Heart left ventricle (tissue), 16 donors: ENCODE measurements around the gene SRPX2. TPM values are rescaled to one million over a fixed set of nuclear protein-coding genes. Genes with fewer than 3 reads are reported as not detected.
A peak's percentile ranks its signal among the peaks of the same experiment; 100 is the strongest.

ENCODE experiments used
- ATAC-seq, 4 donors: fragments of 200-7000 bp; cut with Tn5 transposase; one replicate each; pipeline ENCODE4 v1.9.1; 2020 to 2022; ENCODE audit warnings: moderate library complexity in 4 of 4, mild to moderate bottlenecking in 3 of 4, moderate number of reproducible peaks in 1 of 4
- DNase-seq, 5 donors: peaks; one replicate each; pipeline ENCODE4 v3.0.0-alpha.2; 2020
- H3K27ac ChIP-seq, 12 donors: fragments of 200-600 bp; sonication (generic) in 4 of 12; one replicate each; pipeline versions ENCODE4 v1.5.0 to v1.8.0; 2016 to 2022; ENCODE audit warnings: mild to moderate bottlenecking in 2 of 12
- H3K27me3 ChIP-seq, 9 donors: fragments of 200-600 bp; sonication (generic) in 2 of 9; one replicate each; pipeline versions ENCODE4 v1.5.1 to v1.8.0; 2016 to 2022; ENCODE audit warnings: mild to moderate bottlenecking in 3 of 9
- H3K36me3 ChIP-seq, 9 donors: fragments of 200-600 bp; sonication (generic) in 2 of 9; one replicate each; pipeline versions ENCODE4 v1.5.0 to v1.8.0; 2018 to 2022; ENCODE audit warnings: mild to moderate bottlenecking in 2 of 9
- H3K4me1 ChIP-seq, 12 donors: fragments of 200-600 bp; sonication (generic) in 4 of 12; one replicate each; pipeline versions ENCODE4 v1.5.0 to v1.8.0; 2016 to 2022; ENCODE audit warnings: mild to moderate bottlenecking in 3 of 12
- H3K4me3 ChIP-seq, 12 donors: fragments of 200-600 bp; sonication (generic) in 4 of 12; one replicate each; pipeline versions ENCODE4 v1.5.0 to v1.8.0; 2017 to 2022; ENCODE audit warnings: mild to moderate bottlenecking in 9 of 12, moderate library complexity in 4 of 12
- H3K9me3 ChIP-seq, 12 donors: fragments of 200-600 bp; sonication (generic) in 4 of 12; one replicate each; pipeline versions ENCODE4 v1.5.0 to v1.8.0; 2016 to 2022; ENCODE audit warnings: mild to moderate bottlenecking in 1 of 12
- POLR2A ChIP-seq, 2 donors: fragments of 450-650 bp; IDR thresholded peaks; one replicate each; pipeline ENCODE4 v1.6.1; 2017; ENCODE audit warnings: antibody characterized with exemption in 2 of 2, mild to moderate bottlenecking in 2 of 2, moderate library complexity in 2 of 2
- WGBS, 4 donors: extraction: QIAGEN DNeasy Blood & Tissue Kit in 2 of 4; methylation state at CpG; one replicate each; pipeline versions ENCODE4 v1.1.5 to v1.1.7; 2013 to 2018; 5-methylcytosine and 5-hydroxymethylcytosine counted together
- intact Hi-C, 10 donors: fragments of 100-400 bp; cut with DNase I; formaldehyde crosslinking; loops; one replicate each; pipeline versions ENCODE4 v1.11.1 to v1.14.2; 2022
- polyA plus RNA-seq, 2 donors: library from polyadenylated mRNA; stranded (reverse); fragments of 200-250 nt; gene quantifications; one replicate each; pipeline ENCODE4 v1.2.3, GENCODE V29; 2013
- total RNA-seq, 9 donors: library from RNA; depleted of rRNA in 2 of 9; stranded (reverse); fragments of >200 nt in 2 of 9; fragmentation: NEBNext Ultra II Directional in 3 of 9; extraction: Animal tissue kit (Norgen Biotek cat#: 25700) in 3 of 9; gene quantifications; one replicate each; pipeline versions ENCODE4 v1.1.0 to v1.2.4, GENCODE V29; 2016 to 2023
- TF ChIP-seq, protein P1 (sequence below), 12 donors: fragments of 200-600 bp; sonication (generic) in 4 of 12; IDR thresholded peaks; one replicate each; pipeline versions ENCODE4 v1.5.0 to v1.8.0; 2018 to 2022; ENCODE audit warnings: antibody characterized with exemption in 12 of 12, mild to moderate bottlenecking in 5 of 12
- donor health status: ischemic (EF 13 %, LVEDD 7.1; RV severe dilation, severe dysfunction).
- donor health status: healthy with polysubstance abuse.
- donor health status: DM: no; HTN: yes; CAD: no.
- donor health status: DM: no; HTN: no; CAD: no.
- donor health status: ischemic (EF 25% LVEDD 6.9; RV normal size, moderate dysfunction).
- donor health status: ischemic (EF 25% LVEDD 5.7; RV mildly dilated, moderate dysfunction).
- donor health status: healthy.
- donor health status: DM: yes; HTN: yes; CAD: no.
- donor health status: ischemic (EF 35%, LVEDD 5.7; RV mildly dilated, moderate dysfunction).
- donor health status: nonischemic (EF 11% LVEDD 7.7; RV severe dilation, severe dysfunction).
- donor health status: DM: yes; HTN: yes; CAD: no.
- donor health status: PGD.
- donor health status: ischemic (EF 29% LVEDD 5.4; RV normal size, mild dysfunction).
- donor health status: nonischemic (EF 23%, LVEDD 6.1; RV moderate dilation, normal function).

SRPX2 gene
- total and polyA plus RNA-seq, 11 donors: 3.4 to 39.1 (median 10.5) TPM

DNA sequence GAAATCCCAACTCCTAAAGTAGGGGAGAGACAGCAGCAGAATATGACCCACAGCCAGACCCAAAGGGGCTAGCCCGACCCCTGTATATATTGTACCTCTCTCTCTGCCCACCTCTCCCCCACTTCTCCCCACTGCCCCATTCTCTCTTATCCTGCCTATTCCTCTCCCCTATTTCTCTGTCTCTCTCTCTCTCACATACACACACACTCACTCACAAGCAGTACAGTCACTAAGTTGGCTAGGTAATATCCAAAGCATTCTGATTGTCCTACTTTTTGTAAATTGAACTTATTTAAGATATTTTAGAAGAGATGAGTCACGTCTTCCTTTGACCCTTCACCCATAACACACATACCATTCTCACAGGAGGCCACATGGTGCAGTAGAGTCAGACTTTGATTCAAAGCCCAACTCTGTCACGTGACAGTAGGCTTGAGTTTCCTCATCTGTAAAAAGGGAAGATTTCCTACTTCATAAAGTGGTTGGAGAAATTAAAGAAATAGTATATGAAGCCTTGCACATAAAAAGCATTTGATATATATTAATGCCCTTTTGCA is 29.5 kb downstream of the SRPX2 start:
- intact Hi-C loops: loop anchor here in 2 of 10 donors (10.0 kb wide), 2 partner anchors 531 to 611 kb away; no protein-coding TSS in a partner anchor
- no peaks in the 10 kb centered on the region for H3K9me3 ChIP-seq
- no peak overlapping the region for H3K27ac ChIP-seq
- no peak overlapping the region for H3K4me3 ChIP-seq
- H3K36me3 ChIP-seq: no peaks in the 10 kb centered on the region
- DNase-seq (no peak), ATAC-seq (peak in 1 of 4 donors; percentile 22)
- TF ChIP-seq, protein P1, sequence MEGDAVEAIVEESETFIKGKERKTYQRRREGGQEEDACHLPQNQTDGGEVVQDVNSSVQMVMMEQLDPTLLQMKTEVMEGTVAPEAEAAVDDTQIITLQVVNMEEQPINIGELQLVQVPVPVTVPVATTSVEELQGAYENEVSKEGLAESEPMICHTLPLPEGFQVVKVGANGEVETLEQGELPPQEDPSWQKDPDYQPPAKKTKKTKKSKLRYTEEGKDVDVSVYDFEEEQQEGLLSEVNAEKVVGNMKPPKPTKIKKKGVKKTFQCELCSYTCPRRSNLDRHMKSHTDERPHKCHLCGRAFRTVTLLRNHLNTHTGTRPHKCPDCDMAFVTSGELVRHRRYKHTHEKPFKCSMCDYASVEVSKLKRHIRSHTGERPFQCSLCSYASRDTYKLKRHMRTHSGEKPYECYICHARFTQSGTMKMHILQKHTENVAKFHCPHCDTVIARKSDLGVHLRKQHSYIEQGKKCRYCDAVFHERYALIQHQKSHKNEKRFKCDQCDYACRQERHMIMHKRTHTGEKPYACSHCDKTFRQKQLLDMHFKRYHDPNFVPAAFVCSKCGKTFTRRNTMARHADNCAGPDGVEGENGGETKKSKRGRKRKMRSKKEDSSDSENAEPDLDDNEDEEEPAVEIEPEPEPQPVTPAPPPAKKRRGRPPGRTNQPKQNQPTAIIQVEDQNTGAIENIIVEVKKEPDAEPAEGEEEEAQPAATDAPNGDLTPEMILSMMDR (IDR thresholded peaks at IDR 0.05): no peak
- TF ChIP-seq POLR2A (IDR thresholded peaks at IDR 0.05): no peak
- peaks cover 0 to 40% (median 0%) of the 10 kb centered on the region in 9 donors for H3K27me3 ChIP-seq
- peaks cover 0 to 11% (median 0%) of the 10 kb centered on the region in 12 donors for H3K4me1 ChIP-seq
- 45 to 91% (median 69%) methylated on average over 3 of the region's 3 CpGs for WGBS, 4 donors

DNA sequence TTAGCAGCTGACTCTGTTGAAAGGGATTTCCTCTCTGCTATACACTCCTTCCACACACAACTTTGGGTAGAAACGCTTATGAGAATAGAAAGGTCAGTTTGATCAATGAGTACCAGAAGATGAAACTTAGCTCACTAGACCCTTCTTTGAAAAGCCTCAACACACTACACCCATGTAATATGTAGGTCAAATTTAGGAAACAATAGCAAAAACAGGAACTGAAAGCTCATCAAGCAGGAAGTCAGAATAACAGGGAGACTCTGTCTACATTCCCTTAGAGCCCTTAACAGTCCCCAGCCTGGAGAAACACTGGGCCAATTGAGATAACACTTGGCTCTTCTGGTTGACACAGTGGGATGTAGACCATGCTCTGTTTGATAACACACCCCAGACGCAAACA is 30.7 kb downstream of the SRPX2 start:
- 26 to 41% (median 32%) methylated on average over 2 of the region's 2 CpGs for WGBS, 4 donors
- no peak for ATAC-seq
- H3K27me3 ChIP-seq: peaks cover 0 to 43% (median 0%) of the 10 kb centered on the region in 9 donors

DNA sequence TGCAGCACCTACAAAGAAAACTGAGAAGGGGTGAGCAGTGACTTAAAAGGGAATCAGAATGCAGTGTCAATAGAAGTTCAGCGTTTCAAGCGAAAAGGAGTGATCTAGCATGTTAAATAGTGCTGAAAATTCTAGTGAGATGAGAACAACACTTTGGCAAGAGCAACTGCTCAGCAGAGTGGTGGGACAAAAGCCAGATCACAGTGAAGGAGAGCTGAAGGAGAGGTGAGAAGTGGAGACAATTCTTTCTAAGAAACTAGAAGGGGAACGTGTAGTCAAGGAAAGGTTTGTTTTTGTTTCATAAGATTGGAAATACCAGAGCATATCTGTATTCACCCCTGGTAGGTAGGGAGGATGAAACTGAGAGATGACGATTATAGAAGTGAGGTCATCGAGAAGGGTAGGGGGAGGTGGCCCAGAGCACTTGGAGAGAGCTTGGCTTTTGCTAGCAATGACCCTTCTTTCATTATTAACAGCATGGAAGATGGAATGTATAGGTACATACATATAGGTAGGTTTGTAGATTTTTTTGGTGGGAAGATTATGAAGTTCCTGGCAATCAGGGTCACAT is 33.7 kb downstream of the SRPX2 start:
- H3K27me3 ChIP-seq: peaks cover 0 to 57% (median 0%) of the 10 kb centered on the region in 9 donors
- H3K36me3 ChIP-seq: no peaks in the 10 kb centered on the region
- TF ChIP-seq, protein P1 (IDR thresholded peaks at IDR 0.05): no peak
- no peak for TF ChIP-seq POLR2A (IDR thresholded peaks at IDR 0.05)
- no peak for DNase-seq
- peaks cover 0 to 11% (median 0%) of the 10 kb centered on the region in 12 donors for H3K4me1 ChIP-seq
- H3K9me3 ChIP-seq: no peaks in the 10 kb centered on the region
- 44 to 55% (median 52%) methylated on average over 5 of the region's 5 CpGs for WGBS, 4 donors
- no peak overlapping the region for H3K27ac ChIP-seq
- intact Hi-C loops: loop anchor here in 2 of 10 donors (10.0 kb wide), 2 partner anchors 527 to 607 kb away; no protein-coding TSS in a partner anchor
- ATAC-seq: no peak
- no peak overlapping the region for H3K4me3 ChIP-seq

More for the DNA sequence above, 30.7 kb downstream of the SRPX2 start:
- TF ChIP-seq, protein P1 (IDR thresholded peaks at IDR 0.05): no peak
- TF ChIP-seq POLR2A (IDR thresholded peaks at IDR 0.05): no peak
- Histone ChIP-seq H3K9me3 (no peaks in the 10 kb centered on the region), H3K4me1 (peaks cover 0 to 11% (median 0%) of the 10 kb centered on the region in 12 donors), H3K27ac (no peak overlapping the region), H3K36me3 (no peaks in the 10 kb centered on the region), H3K4me3 (no peak overlapping the region)
- no peak for DNase-seq
- intact Hi-C loops: loop anchor here in 2 of 10 donors (10.0 kb wide), 2 partner anchors 530 to 610 kb away; no protein-coding TSS in a partner anchor

DNA sequence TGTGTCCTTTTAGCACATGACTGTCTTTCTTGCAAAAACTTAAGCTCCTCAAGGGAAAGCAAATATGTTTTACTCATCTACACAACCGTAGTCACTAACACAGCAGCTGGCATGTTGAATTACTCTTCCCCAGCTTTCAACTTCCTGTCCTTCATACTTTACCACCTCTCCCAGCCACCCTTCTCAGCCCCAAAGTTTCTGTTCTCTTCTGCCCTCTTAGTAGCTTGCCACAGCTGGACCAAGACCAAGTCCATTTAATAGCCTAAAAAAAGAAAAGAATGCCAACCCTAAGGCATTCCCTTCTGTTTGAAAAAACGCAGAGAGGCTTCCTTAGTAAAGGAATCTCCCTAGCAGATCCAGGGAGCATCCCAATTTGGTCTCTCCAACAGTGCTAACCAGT is 36.8 kb downstream of the SRPX2 start:
- H3K27me3 ChIP-seq: peaks cover 0 to 47% (median 0%) of the 10 kb centered on the region in 9 donors
- DNase-seq: no peak
- H3K27ac ChIP-seq: no peak overlapping the region
- 24 to 52% (median 33%) methylated on average over 2 of the region's 2 CpGs for WGBS, 4 donors
- intact Hi-C loops: loop anchor here in 4 of 10 donors (5.0 to 10.0 kb wide), 3 partner anchors 524 to 607 kb away; no protein-coding TSS in a partner anchor
- ATAC-seq: no peak
- no peak overlapping the region for H3K4me3 ChIP-seq
- no peaks in the 10 kb centered on the region for H3K4me1 ChIP-seq
- TF ChIP-seq POLR2A (IDR thresholded peaks at IDR 0.05): no peak
- TF ChIP-seq, protein P1 (IDR thresholded peaks at IDR 0.05): no peak
- no peaks in the 10 kb centered on the region for H3K9me3 ChIP-seq
- no peaks in the 10 kb centered on the region for H3K36me3 ChIP-seq
